ENCODE results near the gene PPIL1.

Gene PPIL1

GRCh38 chr6:36818756-36819155, 55.8 kb downstream of the PPIL1 start:
- Histone ChIP-seq H4K20me1 (ENCODE audit: insufficient read depth, low read length) (no peaks in the 10 kb centered on the region), H3K27ac (ENCODE audit: low read length) (no peak overlapping the region)
- no peak for DNase-seq

GRCh38 chr6:36817847-36818246, 56.8 kb downstream of the PPIL1 start:
- Histone ChIP-seq H3F3A (ENCODE audit: insufficient read depth, low read length) (no peaks in the 10 kb centered on the region), H3K4me3 (ENCODE audit: low read length) (no peak overlapping the region), H3K36me3 (replicated peaks; ENCODE audit: insufficient read depth, low read length) (no peaks in the 10 kb centered on the region), H3K9ac (ENCODE audit: low read length) (no peak overlapping the region), H3K9me3 (replicated peaks; ENCODE audit: insufficient read depth, low read length) (no peaks in the 10 kb centered on the region), H2AFZ (ENCODE audit: low read length) (no peak overlapping the region), H3K27ac (ENCODE audit: low read length) (no peak overlapping the region), H3K27me3 (replicated peaks; ENCODE audit: insufficient read depth, low read length) (no peaks in the 10 kb centered on the region), H3K9me2 (replicated peaks; ENCODE audit: insufficient read depth, low read length) (no peaks in the 10 kb centered on the region), H3K4me1 (ENCODE audit: low read length) (no peaks in the 10 kb centered on the region), H3K79me2 (ENCODE audit: low read length) (no peaks in the 10 kb centered on the region), H3K4me2 (ENCODE audit: low read depth, low read length) (no peak overlapping the region), H4K20me1 (ENCODE audit: insufficient read depth, low read length) (no peaks in the 10 kb centered on the region)
- TF ChIP-seq EZH2 (optimal IDR thresholded peaks at IDR 0.05; ENCODE audit: low read depth, low read length) (no peak), EZH2phosphoT487 (IDR thresholded peaks at IDR 0.05; ENCODE audit: low read length) (no peak), CTCF (IDR thresholded peaks at IDR 0.05; ENCODE audit: low read length) (no peak)
- DNase-seq = no peak

More at GRCh38 chr6:36818756-36819155, 55.8 kb downstream of the PPIL1 start:
- no peaks in the 10 kb centered on the region for H3K4me1 ChIP-seq (ENCODE audit: low read length)
- H3K36me3 ChIP-seq (replicated peaks; ENCODE audit: insufficient read depth, low read length) = no peaks in the 10 kb centered on the region
- H3K4me3 ChIP-seq (ENCODE audit: low read length) = no peak overlapping the region
- no peaks in the 10 kb centered on the region for H3K79me2 ChIP-seq (ENCODE audit: low read length)
- no peaks in the 10 kb centered on the region for H3K9me2 ChIP-seq (replicated peaks; ENCODE audit: insufficient read depth, low read length)
- H2AFZ ChIP-seq (ENCODE audit: low read length) = no peak overlapping the region
- no peaks in the 10 kb centered on the region for H3K9me3 ChIP-seq (replicated peaks; ENCODE audit: insufficient read depth, low read length)
- H3F3A ChIP-seq (ENCODE audit: insufficient read depth, low read length) = no peaks in the 10 kb centered on the region
- TF ChIP-seq EZH2phosphoT487 (IDR thresholded peaks at IDR 0.05; ENCODE audit: low read length) = no peak
- no peak for TF ChIP-seq CTCF (IDR thresholded peaks at IDR 0.05; ENCODE audit: low read length)
- TF ChIP-seq EZH2 (optimal IDR thresholded peaks at IDR 0.05; ENCODE audit: low read depth, low read length) = no peak
- H3K27me3 ChIP-seq (replicated peaks; ENCODE audit: insufficient read depth, low read length) = no peaks in the 10 kb centered on the region
- no peak overlapping the region for H3K9ac ChIP-seq (ENCODE audit: low read length)
- H3K4me2 ChIP-seq (ENCODE audit: low read depth, low read length) = no peak overlapping the region

GRCh38 chr6:36817176-36817817, 57.3 kb downstream of the PPIL1 start:
- H3K9ac ChIP-seq (ENCODE audit: low read length) = no peak overlapping the region
- H3K36me3 ChIP-seq (replicated peaks; ENCODE audit: insufficient read depth, low read length) = no peaks in the 10 kb centered on the region
- no peaks in the 10 kb centered on the region for H3F3A ChIP-seq (ENCODE audit: insufficient read depth, low read length)
- no peaks in the 10 kb centered on the region for H3K9me2 ChIP-seq (replicated peaks; ENCODE audit: insufficient read depth, low read length)
- no peaks in the 10 kb centered on the region for H3K4me1 ChIP-seq (ENCODE audit: low read length)
- H2AFZ ChIP-seq (ENCODE audit: low read length) = no peak overlapping the region
- no peaks in the 10 kb centered on the region for H4K20me1 ChIP-seq (ENCODE audit: insufficient read depth, low read length)
- H3K79me2 ChIP-seq (ENCODE audit: low read length) = no peaks in the 10 kb centered on the region
- H3K27me3 ChIP-seq (replicated peaks; ENCODE audit: insufficient read depth, low read length) = no peaks in the 10 kb centered on the region
- no peaks in the 10 kb centered on the region for H3K9me3 ChIP-seq (replicated peaks; ENCODE audit: insufficient read depth, low read length)
- DNase-seq = no peak
- H3K4me3 ChIP-seq (ENCODE audit: low read length) = no peak overlapping the region
- H3K4me2 ChIP-seq (ENCODE audit: low read depth, low read length) = no peak overlapping the region
- no peak overlapping the region for H3K27ac ChIP-seq (ENCODE audit: low read length)
- TF ChIP-seq CTCF (IDR thresholded peaks at IDR 0.05; ENCODE audit: low read length) (no peak), EZH2phosphoT487 (IDR thresholded peaks at IDR 0.05; ENCODE audit: low read length) (no peak), EZH2 (optimal IDR thresholded peaks at IDR 0.05; ENCODE audit: low read depth, low read length) (no peak)

Data from MM.1S (cell line).